HepG2 (cell line): ENCODE data around the gene ATP5F1E. TPM values are rescaled to one million over a fixed set of nuclear protein-coding genes. Genes with fewer than 3 reads are reported as not detected.

ENCODE experiments used
- ASH2L ChIP-seq: fragments of 300-600, 200-600 bp; sonication (generic); IDR thresholded peaks from 2 replicates; pipeline ENCODE4 v1.7.0; 2017; ENCODE audit warnings: low read depth, mild to moderate bottlenecking, moderate library complexity, mixed read lengths, low read length; ENCODE audit not compliant: insufficient read length
- FOXJ3 ChIP-seq: sonication (generic); formaldehyde crosslinking; IDR thresholded peaks from 2 replicates; pipeline ENCODE4 v1.4.0; 2020; ENCODE audit warnings: missing genetic modification reagents, mild to moderate bottlenecking, borderline replicate concordance
- GATAD1 ChIP-seq: IDR thresholded peaks from 2 replicates; pipeline ENCODE4 v1.6.1; 2016; ENCODE audit warnings: missing genetic modification reagents, missing compliant biosample characterization
- KDM1A ChIP-seq: IDR thresholded peaks from 2 replicates; pipeline ENCODE4 v1.6.1; 2016; ENCODE audit warnings: missing compliant biosample characterization
- MAFG ChIP-seq: sonication (generic); formaldehyde crosslinking; IDR thresholded peaks from 2 replicates; pipeline ENCODE4 v1.5.1; 2020; ENCODE audit warnings: mild to moderate bottlenecking, missing genetic modification reagents
- MYC ChIP-seq: sonication (generic); formaldehyde crosslinking; IDR thresholded peaks from 2 replicates; pipeline ENCODE4 v1.9.0; 2021; ENCODE audit warnings: missing genetic modification reagents, borderline replicate concordance
- STAG1 ChIP-seq: sonication (generic); formaldehyde crosslinking; IDR thresholded peaks from 2 replicates; pipeline ENCODE4 v1.4.0; 2020; ENCODE audit warnings: missing genetic modification reagents
- ZNF333 ChIP-seq: sonication (generic); formaldehyde crosslinking; IDR thresholded peaks from 2 replicates; pipeline ENCODE4 v1.4.0; 2020; ENCODE audit warnings: mild to moderate bottlenecking, missing genetic modification reagents, borderline replicate concordance
- ZNF563 ChIP-seq: sonication (generic); formaldehyde crosslinking; IDR thresholded peaks from 2 replicates; pipeline ENCODE4 v1.8.0; 2022; ENCODE audit warnings: mild to moderate bottlenecking, moderate library complexity, missing genetic modification reagents
- ZNF598 ChIP-seq: sonication (generic); formaldehyde crosslinking; IDR thresholded peaks from 2 replicates; pipeline ENCODE4 v1.5.1; 2020; ENCODE audit warnings: mild to moderate bottlenecking, missing genetic modification reagents, borderline replicate concordance
- ZNF780A ChIP-seq: sonication (generic); formaldehyde crosslinking; IDR thresholded peaks from 2 replicates; pipeline ENCODE4 v1.8.0; 2022; ENCODE audit warnings: mild to moderate bottlenecking, missing genetic modification reagents, moderate library complexity
- ZNF788 ChIP-seq: sonication (generic); formaldehyde crosslinking; IDR thresholded peaks from 2 replicates; pipeline ENCODE4 v1.5.0; 2020; ENCODE audit warnings: mild to moderate bottlenecking, missing genetic modification reagents, borderline replicate concordance
- polyA plus RNA-seq, 8 experiments: library from polyadenylated mRNA; depleted of rRNA in 3 of 8; stranded (reverse) in 7 of 8; unstranded in 1 of 8; fragments of >200 nt; fragmentation: Illumina TruSeq in 4 of 8; extraction: Trizol in 4 of 8; gene quantifications; 2 replicates each; pipeline versions ENCODE4 v1.2.1 to v1.2.3, GENCODE V29; 2011 to 2016; ENCODE audit warnings: low read depth in 4 of 8, missing spikeins in 1 of 8, mixed read lengths in 1 of 8; ENCODE audit not compliant: insufficient read depth in 1 of 8
- total RNA-seq, 5 experiments: library from RNA; depleted of rRNA; stranded (reverse); fragments of >200 nt; fragmentation: Illumina TruSeq; extraction: Trizol; gene quantifications; 2 replicates each; pipeline ENCODE4 v1.2.3, GENCODE V29; 2016; ENCODE audit warnings: low read depth in 1 of 5
- TF ChIP-seq, protein P1 (sequence below), 2 experiments: fragments of 450-650 bp in 1 of 2; sonication (generic) in 1 of 2; formaldehyde crosslinking in 1 of 2; IDR thresholded peaks; 2 replicates each; pipeline versions ENCODE4 v1.6.1 to v1.8.0; 2016 to 2022; ENCODE audit warnings: antibody characterized with exemption in 1 of 2, mild to moderate bottlenecking in 1 of 2, missing genetic modification reagents in 1 of 2
- TF ChIP-seq, protein P2 (sequence below): IDR thresholded peaks from 2 replicates; pipeline ENCODE4 v1.6.1; 2016; ENCODE audit warnings: low read depth
- TF ChIP-seq, protein P3 (sequence below): sonication (generic); formaldehyde crosslinking; IDR thresholded peaks from 2 replicates; pipeline ENCODE4 v1.4.0; 2020; ENCODE audit warnings: missing genetic modification reagents, mild to moderate bottlenecking, borderline replicate concordance

ATP5F1E gene
- total and polyA plus RNA-seq, 2 of the 13 experiments (the other 11 are each of a cell fraction or from before 2014, with no cell fraction given): 121 to 134 TPM

DNA sequence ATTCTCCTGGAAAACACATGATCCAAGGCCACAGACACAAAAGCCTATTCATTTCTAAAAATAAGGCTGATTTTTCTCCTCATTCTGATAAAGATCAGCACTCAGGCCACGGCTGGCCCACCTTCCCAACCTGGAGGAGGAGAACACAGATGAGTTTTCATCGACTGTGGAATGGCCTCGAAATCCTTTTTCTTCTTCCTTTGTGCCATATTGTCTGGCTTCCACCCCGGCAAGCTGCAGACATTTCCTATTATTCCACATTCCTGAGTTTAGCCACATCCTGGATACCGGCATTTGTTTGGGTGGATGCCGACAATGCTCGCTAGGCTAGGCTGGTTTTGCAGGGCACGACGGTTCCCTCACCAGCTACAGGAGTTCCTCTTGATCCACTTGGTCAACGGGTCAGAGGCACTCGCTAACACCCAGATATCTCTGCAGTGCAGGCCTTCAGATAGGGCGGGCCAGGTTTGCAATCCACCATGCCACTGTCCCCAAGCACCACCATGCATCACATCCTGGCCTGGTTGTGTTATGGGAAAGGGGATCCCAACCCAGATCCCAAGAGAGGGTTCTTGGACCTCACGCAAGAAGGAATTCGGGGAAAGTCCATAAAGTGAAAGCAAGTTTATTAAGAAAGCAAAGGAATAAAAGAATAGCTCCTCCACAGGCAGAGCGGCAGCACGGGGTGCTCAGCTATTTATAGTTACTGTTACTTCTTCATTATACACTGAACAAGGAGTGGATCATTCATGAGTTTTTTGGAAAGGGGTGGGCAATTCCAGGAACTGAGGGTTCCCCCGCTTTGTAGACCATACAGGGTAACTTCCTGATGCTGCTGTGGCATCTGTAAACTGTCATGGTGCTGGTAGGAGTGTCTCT is 20.9 kb downstream of the ATP5F1E start (continued):
- TF ChIP-seq, protein P1, sequence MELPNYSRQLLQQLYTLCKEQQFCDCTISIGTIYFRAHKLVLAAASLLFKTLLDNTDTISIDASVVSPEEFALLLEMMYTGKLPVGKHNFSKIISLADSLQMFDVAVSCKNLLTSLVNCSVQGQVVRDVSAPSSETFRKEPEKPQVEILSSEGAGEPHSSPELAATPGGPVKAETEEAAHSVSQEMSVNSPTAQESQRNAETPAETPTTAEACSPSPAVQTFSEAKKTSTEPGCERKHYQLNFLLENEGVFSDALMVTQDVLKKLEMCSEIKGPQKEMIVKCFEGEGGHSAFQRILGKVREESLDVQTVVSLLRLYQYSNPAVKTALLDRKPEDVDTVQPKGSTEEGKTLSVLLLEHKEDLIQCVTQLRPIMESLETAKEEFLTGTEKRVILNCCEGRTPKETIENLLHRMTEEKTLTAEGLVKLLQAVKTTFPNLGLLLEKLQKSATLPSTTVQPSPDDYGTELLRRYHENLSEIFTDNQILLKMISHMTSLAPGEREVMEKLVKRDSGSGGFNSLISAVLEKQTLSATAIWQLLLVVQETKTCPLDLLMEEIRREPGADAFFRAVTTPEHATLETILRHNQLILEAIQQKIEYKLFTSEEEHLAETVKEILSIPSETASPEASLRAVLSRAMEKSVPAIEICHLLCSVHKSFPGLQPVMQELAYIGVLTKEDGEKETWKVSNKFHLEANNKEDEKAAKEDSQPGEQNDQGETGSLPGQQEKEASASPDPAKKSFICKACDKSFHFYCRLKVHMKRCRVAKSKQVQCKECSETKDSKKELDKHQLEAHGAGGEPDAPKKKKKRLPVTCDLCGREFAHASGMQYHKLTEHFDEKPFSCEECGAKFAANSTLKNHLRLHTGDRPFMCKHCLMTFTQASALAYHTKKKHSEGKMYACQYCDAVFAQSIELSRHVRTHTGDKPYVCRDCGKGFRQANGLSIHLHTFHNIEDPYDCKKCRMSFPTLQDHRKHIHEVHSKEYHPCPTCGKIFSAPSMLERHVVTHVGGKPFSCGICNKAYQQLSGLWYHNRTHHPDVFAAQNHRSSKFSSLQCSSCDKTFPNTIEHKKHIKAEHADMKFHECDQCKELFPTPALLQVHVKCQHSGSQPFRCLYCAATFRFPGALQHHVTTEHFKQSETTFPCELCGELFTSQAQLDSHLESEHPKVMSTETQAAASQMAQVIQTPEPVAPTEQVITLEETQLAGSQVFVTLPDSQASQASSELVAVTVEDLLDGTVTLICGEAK (IDR thresholded peaks at IDR 0.05): no peak
- TF ChIP-seq, protein P1 (CRISPR knock-in tag; IDR thresholded peaks at IDR 0.05): 0 out of 2 replicates have a peak, but pooled peaks have one; percentile 33
- TF ChIP-seq, protein P2, sequence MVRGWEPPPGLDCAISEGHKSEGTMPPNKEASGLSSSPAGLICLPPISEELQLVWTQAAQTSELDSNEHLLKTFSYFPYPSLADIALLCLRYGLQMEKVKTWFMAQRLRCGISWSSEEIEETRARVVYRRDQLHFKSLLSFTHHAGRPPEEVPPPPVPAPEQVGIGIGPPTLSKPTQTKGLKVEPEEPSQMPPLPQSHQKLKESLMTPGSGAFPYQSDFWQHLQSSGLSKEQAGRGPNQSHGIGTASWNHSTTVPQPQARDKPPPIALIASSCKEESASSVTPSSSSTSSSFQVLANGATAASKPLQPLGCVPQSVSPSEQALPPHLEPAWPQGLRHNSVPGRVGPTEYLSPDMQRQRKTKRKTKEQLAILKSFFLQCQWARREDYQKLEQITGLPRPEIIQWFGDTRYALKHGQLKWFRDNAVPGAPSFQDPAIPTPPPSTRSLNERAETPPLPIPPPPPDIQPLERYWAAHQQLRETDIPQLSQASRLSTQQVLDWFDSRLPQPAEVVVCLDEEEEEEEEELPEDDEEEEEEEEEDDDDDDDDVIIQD (CRISPR knock-in tag): peak; percentile 62
- TF ChIP-seq ZNF788 (CRISPR knock-in tag) (peak; percentile 57; the same call in 1 of the 2 replicates), ZNF598 (CRISPR knock-in tag) (0 out of 2 replicates have a peak, but pooled peaks have one; percentile 36), ZNF563 (CRISPR knock-in tag) (no peak), ZNF333 (CRISPR knock-in tag) (no peak), ASH2L (peak; percentile 41), STAG1 (CRISPR knock-in tag) (no peak), FOXJ3 (0 out of 2 replicates have a peak, but pooled peaks have one; percentile 46), ZNF780A (no peak), MAFG (CRISPR knock-in tag) (no peak), KDM1A (CRISPR knock-in tag) (no peak), MYC (CRISPR knock-in tag) (peak; percentile 33; the same call in 1 of the 2 replicates), GATAD1 (peak; percentile 24; the same call in 1 of the 2 replicates)
- TF ChIP-seq, protein P3, sequence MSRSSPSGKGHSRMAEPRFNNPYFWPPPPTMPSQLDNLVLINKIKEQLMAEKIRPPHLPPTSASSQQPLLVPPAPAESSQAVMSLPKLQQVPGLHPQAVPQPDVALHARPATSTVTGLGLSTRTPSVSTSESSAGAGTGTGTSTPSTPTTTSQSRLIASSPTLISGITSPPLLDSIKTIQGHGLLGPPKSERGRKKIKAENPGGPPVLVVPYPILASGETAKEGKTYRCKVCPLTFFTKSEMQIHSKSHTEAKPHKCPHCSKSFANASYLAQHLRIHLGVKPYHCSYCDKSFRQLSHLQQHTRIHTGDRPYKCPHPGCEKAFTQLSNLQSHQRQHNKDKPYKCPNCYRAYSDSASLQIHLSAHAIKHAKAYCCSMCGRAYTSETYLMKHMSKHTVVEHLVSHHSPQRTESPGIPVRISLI (CRISPR knock-in tag): peak; percentile 70; the same call in 1 of the 2 replicates
